Mesodermal cell (in vitro differentiated cells): Measurements from ENCODE around the gene CDKN1A.

ENCODE experiments used
- H3K27ac ChIP-seq: 2 replicates; pipeline ENCODE4 v1.7.0; 2013; ENCODE audit warnings: mild to moderate bottlenecking, low read depth, low read length, moderate library complexity; ENCODE audit not compliant: severe bottlenecking
- H3K36me3 ChIP-seq: 2 replicates; pipeline ENCODE4 v1.7.1; 2013; ENCODE audit warnings: mild to moderate bottlenecking, low read length, moderate library complexity; ENCODE audit not compliant: control insufficient read depth, insufficient read depth
- H3K4me1 ChIP-seq: one replicate; pipeline ENCODE4 v1.7.1; 2013; ENCODE audit warnings: mild to moderate bottlenecking, low read length; ENCODE audit not compliant: insufficient read depth, control insufficient read depth, poor library complexity, severe bottlenecking
- H3K4me3 ChIP-seq: 2 replicates; pipeline ENCODE4 v1.7.0; 2013; ENCODE audit warnings: low read length, control low read depth, mild to moderate bottlenecking; ENCODE audit not compliant: insufficient read depth, poor library complexity, severe bottlenecking; ENCODE audit errors: extremely low read depth
- H3K9me3 ChIP-seq: 2 replicates; pipeline ENCODE4 v1.7.1; 2013; ENCODE audit warnings: mild to moderate bottlenecking, low read length, moderate library complexity; ENCODE audit not compliant: control insufficient read depth
- WGBS, 2 experiments: methylation state at CpG; one replicate each; pipeline ENCODE4 v1.1.5; 2013; ENCODE audit warnings: missing lambda C conversion rate in 2 of 2; ENCODE audit not compliant: insufficient coverage in 2 of 2; 5-methylcytosine and 5-hydroxymethylcytosine counted together

The CDKN1A gene

DNA sequence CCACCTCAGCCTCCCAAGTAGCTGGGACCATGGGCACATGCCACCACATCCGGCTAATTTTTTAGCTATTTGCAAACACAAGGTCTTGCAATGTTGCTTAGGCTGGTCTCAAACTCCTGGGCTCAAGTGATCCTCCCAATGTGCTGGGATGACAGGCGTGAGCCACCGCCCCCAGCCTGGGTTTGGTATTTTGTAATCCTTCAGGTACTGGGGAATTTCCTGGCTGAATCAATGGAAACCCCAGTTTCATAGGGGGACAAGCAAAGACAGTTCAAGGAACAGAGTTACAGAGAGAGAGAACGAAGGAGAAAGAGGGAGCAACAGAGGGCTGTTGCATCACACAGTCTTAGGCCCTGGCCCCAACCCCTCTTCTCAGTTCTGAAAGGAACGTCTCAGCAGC, 54.8 kb downstream of the CDKN1A start:
- 84 to 94% methylated on average over 3 of the region's 5 CpGs for WGBS, 2 experiments
- Histone ChIP-seq H3K36me3 (no peaks in the 10 kb centered on the region), H3K27ac (no peak overlapping the region), H3K4me1 (peaks cover 9% of the 10 kb centered on the region), H3K4me3 (no peak overlapping the region), H3K9me3 (no peaks in the 10 kb centered on the region)

GRCh38 chr6:36734486-36735060, 56.1 kb downstream of the CDKN1A start:
- no peaks in the 10 kb centered on the region for H3K4me1 ChIP-seq
- 92 to 93% methylated on average over 5 to 7 of the region's 7 CpGs for WGBS, 2 experiments
- H3K4me3 ChIP-seq = no peak overlapping the region
- no peak overlapping the region for H3K27ac ChIP-seq
- H3K36me3 ChIP-seq = no peaks in the 10 kb centered on the region
- H3K9me3 ChIP-seq = no peaks in the 10 kb centered on the region

DNA sequence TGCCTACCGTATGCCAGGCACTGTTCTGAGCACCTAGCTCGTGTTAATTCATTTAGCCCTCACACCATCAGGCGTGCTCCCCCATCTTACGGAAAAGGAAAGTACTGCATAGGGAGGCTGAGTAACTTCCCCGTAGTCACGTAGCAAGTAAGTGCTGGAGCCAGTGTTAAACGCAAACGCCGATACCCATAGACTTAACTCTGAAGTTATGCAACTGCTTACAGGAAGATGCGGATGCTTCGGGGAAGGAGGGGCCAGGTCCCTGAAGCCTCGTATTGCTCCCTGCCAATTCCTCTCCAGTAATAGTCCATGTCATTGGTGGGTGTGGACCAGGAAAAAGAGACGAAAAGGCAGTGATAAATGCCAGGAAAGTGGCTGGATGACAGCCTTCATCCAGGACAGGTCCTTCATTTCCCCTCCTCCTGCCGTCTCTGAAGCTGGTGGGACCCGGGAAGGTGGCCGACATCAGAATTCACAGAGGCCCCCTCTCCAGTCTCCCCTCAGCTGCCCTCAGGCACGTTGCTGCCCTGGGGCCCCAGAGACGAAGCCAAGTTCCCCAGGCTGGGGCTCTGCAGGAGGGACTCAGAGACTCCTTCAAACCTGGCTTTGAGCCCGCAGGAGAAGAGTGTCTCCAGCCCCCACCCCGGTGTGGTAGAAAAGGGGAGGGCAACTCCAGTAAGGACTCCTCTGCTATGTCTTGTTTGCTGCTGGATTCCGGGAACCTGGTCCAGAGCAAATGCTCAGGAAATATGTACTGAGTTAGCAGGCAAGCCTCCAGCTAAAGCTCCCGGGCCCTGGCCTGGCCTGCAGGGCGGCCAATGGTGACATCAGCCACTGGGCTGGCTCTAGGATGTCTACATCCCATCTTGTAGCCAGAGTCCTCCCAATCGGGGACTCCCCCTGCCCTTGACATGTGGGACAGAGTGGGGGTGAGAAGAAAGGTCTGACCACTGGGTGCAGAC, 56.9 kb downstream of the CDKN1A start:
- Histone ChIP-seq H3K9me3 (no peaks in the 10 kb centered on the region), H3K4me3 (no peak overlapping the region), H3K36me3 (no peaks in the 10 kb centered on the region), H3K27ac (no peak overlapping the region), H3K4me1 (no peaks in the 10 kb centered on the region)
- WGBS, 2 experiments = 72 to 73% methylated on average over 19 to 21 of the region's 24 CpGs
